Glomerular visceral epithelial cell (primary cell): Measurements from ENCODE around the gene APEX1.
A peak's percentile ranks its signal among the peaks of the same experiment; 100 is the strongest.
"Not testable (repeated sequence)": the region's sequence is repeated elsewhere in the genome, so short reads cannot be mapped to it uniquely, and the experiment has no call there.

Source experiments
- DNase-seq: peaks from one replicate; pipeline ENCODE4 v3.0.0-alpha.2; 2016; ENCODE audit errors: extremely low spot score

APEX1 gene

DNA sequence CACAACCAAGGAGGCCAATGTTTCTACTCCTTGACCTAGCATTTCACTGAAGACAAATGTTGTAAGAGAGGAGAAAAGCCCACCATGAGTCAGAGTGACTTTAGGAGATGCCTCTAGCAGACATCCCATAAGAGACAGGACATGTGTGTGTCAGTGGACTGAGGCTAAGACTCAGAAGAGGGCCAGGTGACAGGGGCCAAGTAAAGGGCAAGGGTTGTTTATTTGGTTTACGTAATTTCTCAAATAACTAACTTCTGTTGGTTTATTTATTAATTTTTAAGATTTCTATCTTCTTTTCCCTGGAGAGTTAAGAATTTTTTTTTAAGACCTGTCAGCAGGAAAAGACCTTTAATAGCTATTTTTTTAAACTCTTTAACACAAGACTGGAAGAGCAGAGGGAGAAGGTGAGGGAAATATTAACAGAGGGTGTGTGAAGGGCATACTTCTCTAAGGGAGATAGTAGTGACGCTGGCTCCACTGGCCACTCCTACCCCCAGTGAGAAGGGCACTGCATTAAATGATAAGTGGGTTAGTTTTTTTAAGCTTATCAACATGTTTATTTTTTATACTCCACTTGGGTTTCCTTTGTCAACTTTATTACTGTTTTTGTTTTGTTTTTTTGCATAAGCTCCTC, 17.6 kb downstream of the APEX1 start:
- DNase-seq = no peak

DNA sequence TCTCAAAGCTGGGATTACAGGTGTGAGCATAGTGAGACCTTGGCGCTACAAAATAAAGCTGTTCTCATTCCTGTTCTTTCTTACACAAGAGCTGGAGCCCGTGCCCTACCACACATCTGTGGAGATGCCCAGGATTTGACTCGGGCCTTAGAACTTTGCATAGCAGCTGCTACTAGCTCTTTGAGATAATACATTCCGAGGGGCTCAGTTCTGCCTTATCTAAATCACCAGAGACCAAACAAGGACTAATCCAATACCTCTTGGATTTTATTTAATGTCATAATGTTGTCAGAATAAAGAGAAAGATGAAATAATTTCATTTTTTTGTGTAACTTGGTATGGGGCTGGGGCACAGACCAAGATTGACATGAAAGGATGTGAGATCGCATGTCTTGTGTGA, 21.8 kb downstream of the APEX1 start:
- DNase-seq = no peak

DNA sequence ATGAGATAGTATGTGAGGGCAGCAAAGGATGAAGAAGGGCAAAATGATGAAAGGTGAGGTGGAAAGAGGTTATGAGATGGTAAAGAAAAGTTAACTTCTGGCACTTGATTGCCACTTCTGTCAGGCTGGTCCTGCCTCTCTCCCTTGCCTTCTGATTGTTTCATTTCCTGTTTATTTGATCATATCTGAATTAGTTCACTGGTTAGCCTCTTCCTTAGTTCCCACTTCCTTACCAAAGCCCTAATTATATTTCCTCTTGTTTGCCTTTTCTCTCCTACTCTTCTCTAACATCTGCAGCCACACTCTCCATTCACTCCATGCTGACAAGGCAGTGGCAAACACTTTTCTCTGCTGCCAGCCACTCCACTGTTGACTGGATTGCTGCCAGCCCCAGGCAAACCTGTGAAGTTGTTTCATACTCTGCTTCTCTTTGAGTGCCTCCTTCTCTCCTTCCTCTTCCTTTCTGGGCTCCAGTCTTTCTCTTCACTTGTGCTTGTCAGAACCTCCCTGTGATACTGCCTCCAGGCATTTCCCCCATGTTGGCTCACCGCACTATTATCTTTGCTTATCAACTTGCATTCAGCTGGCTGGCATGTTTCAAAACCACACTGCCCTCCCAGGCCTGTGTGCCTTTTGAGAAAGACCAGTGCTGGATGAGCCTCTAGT, 22.3 kb downstream of the APEX1 start:
- no peak for DNase-seq

DNA sequence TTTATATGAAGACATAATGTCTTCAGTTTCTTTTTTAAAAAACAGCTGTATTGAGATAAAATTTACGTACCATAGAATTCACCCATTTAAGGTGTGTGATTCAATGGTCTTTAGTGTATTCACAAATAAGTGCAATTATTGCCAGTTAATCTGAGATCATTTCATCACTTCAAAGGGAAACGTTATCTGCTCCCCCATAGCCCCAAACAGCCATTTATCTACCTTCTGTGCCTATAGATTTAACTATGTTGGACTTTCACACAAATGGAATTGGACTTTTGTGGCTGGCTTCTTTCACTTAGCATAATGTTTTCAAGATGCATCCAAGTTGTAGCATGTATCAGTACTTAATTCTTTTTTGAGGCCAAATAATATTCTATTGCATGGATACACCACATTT, 23.9 kb downstream of the APEX1 start:
- no peak for DNase-seq

DNA sequence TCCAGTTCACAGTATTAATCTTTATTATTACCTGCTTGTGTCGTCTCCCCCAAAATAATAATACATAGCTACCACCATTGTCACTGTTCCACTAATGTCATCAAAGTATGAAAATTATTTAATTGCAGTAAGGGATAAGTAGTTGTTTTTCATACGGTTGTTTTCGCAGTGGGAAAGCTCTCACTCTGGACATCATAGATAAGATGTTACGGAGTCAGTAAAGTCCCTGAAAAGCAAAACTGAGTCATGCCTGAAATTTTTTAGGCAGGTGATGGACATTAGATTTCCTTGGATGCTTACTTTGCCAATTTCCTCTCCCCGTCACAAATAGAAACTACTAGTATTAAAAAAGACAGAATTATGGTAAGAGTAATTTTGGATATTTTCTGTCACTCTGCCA, 27.4 kb downstream of the APEX1 start:
- DNase-seq = no peak

DNA sequence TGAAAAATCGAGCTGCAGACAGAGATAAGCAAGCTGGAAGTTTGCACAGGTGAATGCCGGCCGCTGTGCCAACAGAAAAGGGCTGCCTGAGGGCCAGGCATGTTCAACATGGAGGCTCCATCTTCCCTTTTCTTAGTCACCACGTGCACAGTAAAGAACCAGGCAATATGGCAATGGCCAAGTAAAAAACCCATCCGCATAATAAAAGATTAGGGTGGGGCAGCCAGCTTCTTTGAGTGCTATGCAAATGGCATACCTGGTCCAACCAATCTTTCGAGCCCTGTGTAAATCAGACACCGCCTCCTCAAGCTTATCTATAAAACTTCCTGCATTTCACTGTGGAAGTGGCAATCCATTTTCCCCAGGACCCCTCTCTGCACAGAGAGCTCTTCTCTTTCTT, 30.9 kb downstream of the APEX1 start:
- DNase-seq = no peak

DNA sequence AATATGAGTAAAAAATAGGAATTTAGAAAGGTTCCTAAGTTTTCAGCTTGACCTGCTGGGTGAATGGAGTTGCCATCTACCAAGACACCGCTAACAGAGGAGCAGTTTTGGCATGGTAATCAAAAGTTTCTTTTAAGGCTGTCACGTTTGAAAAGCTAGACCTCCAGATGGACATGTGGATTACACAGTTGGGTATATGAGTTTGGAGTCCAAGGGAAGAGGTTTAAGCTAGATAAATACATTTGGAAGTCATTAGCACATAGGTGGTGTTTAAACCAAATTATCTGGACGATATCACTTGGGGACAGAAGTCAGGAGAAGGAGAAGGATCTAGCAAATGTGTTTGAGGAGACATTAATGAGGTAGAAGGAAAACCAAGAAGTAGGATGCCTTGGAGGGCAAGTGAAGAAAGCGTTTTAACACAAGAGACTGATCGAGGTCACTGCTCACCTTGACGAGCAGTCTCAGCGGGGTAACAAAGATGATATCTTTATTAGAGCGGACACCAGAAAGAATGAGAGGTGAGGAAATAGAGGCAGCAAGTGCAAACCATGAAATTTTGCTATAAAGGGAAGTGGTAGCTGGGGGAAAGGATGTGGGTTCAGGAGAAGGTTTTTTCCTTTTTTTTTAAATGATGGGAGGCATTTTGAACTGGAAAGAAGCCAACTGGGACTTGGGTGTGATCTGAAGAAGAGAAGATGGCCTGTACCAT, 31.8 kb downstream of the APEX1 start:
- DNase-seq = no peak

DNA sequence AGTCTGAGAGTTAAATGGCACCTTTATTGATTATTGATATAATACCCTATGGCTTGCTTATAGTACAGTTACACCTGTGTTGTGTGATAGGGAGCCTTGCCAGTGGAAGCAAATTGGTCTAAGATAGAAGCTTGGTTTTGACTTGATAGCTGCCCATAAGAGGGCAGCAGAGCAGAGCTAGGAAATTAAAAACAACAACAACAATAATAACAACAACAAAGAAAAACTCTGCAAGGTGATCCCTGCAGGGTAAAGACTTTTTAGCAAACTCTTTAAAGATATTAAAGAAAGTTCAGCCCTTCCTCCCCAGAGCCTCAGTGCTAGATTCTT, 32.3 kb downstream of the APEX1 start:
- DNase-seq = no peak

DNA sequence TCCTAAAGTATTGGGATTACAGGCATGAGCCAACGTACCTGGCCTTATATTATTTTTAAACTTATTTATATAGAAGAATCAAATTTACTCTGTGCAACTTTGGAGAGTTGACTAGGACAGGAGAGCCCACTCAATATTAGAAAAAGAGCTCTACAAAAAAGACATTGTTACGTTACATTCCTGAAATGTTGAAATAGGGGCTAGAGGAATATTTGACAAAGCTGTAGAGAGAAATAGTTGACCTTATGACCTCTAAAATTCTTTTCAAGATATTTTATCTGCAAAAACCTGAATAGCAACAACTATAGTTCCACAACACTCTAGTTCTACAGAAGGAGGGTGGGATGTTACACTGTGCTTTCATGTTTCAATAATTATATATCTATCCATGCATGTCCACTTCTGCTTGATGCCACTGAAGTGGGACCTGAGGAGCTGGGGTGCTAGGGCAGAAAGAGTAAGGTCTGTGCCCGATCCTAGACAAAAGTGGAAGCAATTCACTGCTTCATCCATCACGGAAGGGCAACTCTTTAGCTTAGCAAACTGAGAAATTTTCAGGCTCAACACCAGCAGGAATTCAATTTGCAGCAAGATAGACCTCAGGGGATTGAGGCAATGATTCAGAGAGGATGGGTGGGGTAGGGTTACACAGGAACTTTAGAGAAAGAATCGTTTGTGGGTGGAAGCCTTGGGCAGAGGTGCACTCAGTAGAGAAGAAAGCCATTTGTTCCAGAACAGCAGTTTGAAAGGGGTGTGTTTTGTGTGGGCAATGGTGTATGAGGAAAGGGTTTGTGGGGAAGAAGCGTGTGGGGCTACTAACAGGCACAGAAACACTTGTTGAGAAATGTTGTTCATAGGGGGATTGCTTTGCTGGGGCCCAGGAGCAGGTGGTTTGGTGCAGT, 34.3 kb downstream of the APEX1 start:
- DNase-seq = peak; percentile 20

DNA sequence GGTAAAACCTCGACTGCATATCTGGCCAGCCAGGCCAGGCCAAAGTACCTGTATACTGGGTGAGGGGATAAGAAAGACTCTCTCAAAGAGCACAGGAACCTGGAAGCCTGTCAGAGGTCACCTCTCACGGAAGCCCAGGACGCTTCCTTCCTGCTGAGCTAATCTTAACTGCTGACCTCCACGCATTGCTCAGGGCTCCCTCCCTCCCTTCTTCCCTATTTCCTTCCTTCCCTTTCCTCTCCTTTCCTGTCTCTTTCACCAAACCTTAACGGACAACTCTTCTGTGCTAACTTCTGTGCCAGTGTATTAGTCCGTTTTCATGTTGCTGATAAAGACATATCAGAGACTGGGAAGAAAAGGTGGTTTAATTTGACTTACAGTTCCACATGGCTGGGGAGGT, 35.5 kb downstream of the APEX1 start:
- no peak for DNase-seq

DNA sequence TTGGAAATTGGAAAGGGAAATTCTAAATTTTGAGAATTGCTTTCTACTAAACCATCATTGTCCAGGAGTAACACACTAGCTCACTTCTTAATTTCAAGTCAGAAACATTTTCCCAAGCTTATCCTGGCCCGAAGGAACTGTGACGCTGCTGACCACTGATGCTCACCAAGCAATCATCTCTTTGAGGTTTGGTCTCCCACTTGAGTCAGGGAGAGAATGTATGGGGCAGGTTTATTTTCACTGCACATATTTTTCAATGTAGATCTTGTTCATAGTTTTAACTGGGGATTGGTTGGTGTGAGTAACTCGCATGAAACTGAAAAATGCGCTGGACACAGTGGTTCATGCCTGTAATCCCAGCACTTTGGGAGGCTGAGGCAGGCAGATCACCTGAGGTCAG, 37.5 kb downstream of the APEX1 start:
- no peak for DNase-seq

DNA sequence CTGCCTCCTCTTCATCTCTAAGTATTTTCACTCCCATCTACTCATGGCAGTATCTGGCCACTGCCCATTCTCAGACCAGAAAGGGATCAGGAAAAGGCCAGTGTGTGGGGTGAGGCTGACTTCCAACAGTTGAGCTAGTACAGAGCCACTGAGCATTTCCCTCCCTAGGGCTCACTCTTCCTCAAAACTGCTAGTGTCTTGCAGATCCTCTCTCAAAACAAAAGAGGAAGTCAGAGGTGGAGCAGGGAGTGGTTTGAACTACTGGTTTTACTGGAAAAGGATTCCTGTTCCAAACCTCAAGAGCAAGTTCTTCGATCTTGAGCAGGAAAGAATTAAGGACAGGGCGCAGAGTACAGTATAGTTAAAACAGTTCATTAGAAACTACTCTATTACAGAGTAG, 38.6 kb downstream of the APEX1 start:
- DNase-seq = no peak

DNA sequence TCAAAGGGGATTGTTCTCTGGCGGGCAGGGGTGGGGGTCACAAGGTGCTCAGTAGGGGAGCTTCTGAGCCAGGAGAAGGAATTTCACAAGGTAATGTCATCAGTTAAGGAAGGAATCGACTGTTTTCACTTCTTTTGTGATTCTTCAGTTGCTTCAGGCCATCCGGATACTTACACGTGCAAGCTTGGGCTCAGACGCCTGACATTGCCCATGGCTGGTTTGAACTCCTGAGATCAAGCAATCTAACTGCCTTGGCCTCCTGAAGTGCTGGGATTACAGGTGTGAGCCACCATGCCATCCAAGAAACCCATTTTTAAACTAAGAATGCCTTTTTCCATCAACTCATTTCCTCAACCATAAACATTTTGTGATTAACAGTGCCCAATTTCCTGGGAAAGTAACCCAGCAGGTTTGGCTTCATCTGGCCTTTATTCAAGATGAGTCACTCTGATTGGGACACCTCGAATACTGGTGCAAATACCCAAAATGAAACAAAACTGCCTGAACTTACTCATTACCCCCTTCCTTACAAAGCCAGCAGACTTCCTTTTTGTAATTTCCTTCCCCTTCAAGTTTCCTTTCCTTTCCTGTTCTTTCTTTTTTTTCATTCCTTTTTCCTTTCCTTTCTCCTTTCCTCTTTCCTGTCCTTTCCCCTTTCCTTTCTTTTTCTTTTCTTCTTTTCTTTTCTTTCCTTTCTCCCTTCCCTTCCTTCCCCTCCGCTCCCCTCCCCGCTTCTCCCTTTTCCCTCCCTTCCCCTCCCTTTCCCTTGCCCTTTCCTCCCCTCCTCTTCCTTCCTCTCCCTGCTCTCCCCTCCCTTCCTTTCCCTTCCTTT, 40.1 kb downstream of the APEX1 start:
- DNase-seq = no peak

DNA sequence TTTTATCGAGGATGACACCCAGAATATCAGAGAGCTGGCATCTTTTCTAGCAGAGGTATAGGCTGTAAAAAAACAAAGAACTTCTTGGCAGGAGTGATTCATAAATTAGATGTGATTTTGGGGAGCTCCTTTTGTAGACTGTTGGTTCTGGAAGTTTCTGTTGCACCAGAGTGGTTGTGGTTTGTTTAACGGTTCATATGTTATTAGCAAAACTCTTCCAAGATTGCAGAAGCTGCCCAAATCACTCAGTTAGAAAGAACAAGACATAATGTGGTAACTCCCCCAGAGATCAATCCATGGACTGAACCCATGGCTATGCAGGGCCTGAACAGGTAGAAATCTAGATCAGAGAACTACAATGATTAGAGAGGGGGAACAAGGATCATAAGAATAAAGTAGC, 43.6 kb downstream of the APEX1 start:
- DNase-seq = no peak

DNA sequence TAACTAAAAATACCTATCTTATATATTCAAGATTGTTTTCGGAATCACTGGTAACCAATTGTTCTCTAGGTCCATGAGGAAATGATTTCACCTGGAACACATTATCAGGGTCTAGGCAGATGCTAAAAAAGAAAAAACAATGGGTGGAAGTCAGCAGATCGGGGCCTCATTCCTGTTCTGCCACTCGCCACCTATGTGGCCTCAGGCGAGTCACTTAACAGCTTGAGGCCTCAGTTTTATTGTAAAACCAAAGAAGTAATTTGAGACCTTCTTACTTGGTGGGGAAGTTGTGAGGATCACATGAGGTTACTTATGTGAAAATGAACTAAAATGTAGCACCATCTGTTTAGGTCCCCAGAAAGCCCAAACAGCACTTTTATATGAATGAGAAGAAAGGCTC, 44.1 kb downstream of the APEX1 start:
- no peak for DNase-seq

DNA sequence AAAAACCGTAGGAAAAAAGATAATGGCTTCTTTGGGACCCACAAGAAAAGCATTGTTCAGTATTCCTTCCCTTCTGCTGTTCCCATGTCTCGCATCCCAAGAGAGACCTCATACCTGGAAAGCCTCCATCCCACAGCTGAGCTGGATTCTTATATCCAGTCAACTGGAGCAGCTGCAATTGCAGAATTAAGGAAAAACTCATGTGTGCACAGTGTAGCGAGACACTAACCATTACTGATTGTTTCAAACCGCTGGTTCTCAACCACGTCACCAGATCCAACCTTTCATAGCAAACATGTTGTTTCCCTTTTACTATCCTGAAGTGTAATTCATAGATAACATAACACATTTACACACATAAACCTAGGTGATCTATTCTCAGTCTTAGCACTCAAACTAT, 44.9 kb downstream of the APEX1 start:
- DNase-seq = no peak

DNA sequence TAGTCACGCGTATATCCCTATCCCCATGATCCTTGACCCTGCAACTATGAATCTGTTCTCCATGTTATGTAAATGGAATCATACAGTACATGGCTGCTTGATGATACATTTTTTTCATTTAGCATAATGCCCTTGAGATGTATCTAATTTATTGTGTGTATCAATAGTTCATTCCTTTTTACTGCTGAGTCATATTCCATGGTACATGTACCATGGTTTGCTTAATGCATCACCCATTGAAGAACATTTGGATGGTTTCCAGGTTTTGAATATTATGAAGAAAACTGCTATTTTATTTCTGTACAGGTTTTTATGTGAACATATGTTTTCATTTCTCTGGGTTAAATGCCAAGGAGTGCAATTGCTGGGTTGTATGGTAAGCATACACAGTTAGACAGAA, 46.3 kb downstream of the APEX1 start:
- DNase-seq = no peak

DNA sequence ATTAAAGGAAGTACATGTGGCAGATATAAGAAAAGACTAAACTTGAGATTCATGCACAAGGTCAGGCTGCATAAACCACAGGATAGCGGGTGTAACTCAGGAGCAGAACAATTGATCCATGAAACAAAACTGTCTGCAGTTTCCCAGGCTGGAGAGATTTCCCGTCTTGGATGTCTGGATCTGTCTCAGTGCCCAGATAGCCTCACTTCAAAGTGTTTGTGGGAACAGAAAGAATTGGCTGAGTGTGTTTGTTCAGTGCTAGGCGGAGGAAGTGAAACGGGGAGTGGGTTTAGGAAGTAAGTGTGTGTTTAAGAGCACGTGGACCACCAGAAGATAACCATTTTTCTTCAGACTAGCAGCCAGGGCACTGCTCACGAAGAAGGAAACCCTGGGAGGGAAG, 48.9 kb downstream of the APEX1 start:
- no peak for DNase-seq

DNA sequence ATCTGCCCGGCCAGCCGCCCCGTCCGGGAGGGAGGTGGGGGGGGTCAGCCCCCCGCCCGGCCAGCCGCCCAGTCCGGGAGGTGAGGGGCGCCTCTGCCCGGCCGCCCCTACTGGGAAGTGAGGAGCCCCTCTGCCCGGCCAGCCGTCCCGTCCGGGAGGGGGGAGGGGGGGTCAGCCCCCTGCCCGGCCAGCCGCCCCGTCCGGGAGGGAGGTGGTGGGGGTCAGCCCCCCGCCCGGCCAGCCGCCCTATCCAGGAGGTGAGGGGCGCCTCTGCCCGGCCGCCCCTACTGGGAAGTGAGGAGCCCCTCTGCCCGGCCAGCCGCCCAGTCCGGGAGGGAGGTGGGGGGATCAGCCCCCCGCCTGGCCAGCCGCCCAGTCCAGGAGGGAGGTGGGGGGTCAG, 51.2 kb downstream of the APEX1 start:
- not testable (repeated sequence) for DNase-seq

DNA sequence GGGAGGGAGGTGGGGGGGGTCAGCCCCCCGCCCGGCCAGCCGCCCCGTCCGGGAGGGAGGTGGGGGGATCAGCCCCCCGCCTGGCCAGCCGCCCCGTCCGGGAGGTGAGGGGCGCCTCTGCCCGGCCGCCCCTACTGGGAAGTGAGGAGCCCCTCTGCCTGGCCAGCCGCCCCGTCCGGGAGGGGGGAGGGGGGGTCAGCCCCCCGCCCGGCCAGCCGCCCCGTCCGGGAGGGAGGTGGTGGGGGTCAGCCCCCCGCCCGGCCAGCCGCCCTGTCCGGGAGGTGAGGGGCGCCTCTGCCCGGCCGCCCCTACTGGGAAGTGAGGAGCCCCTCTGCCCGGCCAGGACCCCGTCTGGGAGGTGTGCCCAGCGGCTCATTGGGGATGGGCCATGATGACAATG, 51.7 kb downstream of the APEX1 start:
- not testable (repeated sequence) for DNase-seq
